Dermis microvascular lymphatic vessel endothelial cell (primary cell): ENCODE measurements around the gene MOB4. TPM values are rescaled to one million over a fixed set of nuclear protein-coding genes. Genes with fewer than 3 reads are reported as not detected.
"Not testable (repeated sequence)": the region's sequence is repeated elsewhere in the genome, so short reads cannot be mapped to it uniquely, and the experiment has no call there.

Experiments used
- DNase-seq, 2 donors: peaks; one replicate each; pipeline versions ENCODE4 v3.0.0 to v3.0.0-alpha.2; 2010; ENCODE audit warnings: low read depth in 2 of 2
- total RNA-seq: library from RNA; depleted of rRNA; stranded (reverse); fragments of >200 nt; gene quantifications from 2 replicates; pipeline ENCODE4 v1.2.1, GENCODE V29; 2014

Gene MOB4
- total RNA-seq, 1 donor from 2014 or later: 28.2 TPM

- not testable (repeated sequence) for DNase-seq
Measured at GRCh38 chr2:197587255-197587654, 71.4 kb downstream of the MOB4 start.

GRCh38 chr2:197591339-197592072 lies 75.6 kb downstream of the MOB4 start:
- no peak for DNase-seq

- no peak for DNase-seq
Measured at GRCh38 chr2:197596766-197597165, 80.9 kb downstream of the MOB4 start.

DNA sequence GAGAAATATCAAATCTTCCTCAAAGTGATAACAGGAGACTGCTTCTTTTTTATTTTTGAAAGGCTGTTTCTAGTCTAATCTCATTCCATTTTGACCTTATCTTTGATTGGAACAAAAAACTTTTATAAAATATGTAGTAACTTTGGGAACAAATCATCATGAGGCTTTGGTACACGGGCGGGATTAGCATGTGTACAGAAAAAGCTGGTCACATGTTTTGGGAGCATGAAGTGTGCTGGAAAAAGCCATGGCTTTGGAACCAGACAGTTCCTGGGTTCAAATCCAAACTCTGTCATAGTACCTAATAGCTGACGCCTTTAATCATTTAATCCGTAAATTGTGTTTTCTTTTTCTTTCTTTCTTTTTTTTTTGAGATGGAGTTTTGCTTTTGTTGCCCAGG lies 81.3 kb downstream of the MOB4 start:
- DNase-seq: no peak

GRCh38 chr2:197598450-197598849 lies 82.6 kb downstream of the MOB4 start:
- DNase-seq: no peak

- DNase-seq: peak; percentile 36 to 41
Measured at GRCh38 chr2:197599285-197599965, 83.6 kb downstream of the MOB4 start.

DNA sequence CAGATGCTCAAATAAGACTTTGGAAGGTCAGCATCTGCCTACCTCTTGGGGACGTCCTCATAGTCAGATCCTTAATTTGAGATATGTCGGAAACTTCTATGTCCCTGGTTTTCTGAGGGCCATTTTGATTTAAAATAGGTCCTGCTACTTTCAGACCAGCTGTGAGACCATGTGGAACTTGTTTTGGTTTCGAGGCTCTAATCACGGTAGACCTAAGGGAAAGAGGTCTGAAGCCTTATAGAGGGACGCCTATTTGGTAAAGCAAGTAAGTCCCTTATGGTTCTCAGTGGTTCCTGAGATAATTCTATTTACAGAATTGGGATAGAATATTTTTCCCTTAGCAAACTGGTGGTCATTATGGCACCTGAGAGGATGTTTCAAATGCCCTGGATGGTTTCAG lies 84.4 kb downstream of the MOB4 start:
- DNase-seq: no peak

DNA sequence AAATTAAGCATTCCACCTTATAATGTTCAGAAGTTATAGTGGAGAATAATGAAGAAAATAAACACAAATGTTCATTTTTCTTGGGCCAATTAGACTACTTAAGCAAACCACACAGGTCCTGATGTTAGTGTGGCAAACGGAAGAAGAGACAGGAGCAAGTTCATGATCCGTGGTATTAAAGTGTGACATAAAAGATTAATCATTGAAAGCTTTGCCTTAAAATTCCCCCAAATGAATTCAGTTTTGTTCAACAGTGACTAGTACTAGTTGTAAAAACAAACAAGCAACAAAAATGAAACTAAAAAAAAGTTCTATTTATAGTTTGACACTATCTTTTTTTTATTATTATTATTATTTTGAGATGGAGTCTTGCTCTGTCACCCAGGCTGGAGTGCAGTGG lies 85.9 kb downstream of the MOB4 start:
- no peak for DNase-seq

Other genes with a start within 250 kb of the MOB4 start
- gene ANKRD44, start 205.3 kb upstream of the MOB4 start, total RNA-seq: 3.6 and 10.4 TPM in 2 replicates
- gene SF3B1, start 81.0 kb upstream of the MOB4 start, total RNA-seq: 140 and 150 TPM in 2 replicates
- gene COQ10B, start 62.5 kb upstream of the MOB4 start, total RNA-seq: 20.5 and 27.8 TPM in 2 replicates
- 92.3 and 136 TPM in 2 replicates for gene HSPD1, start 16.2 kb upstream of the MOB4 start, total RNA-seq
- 30.1 and 63.0 TPM in 2 replicates for gene HSPE1, start 15.7 kb upstream of the MOB4 start, total RNA-seq
- 9.8 and 10.6 TPM in 2 replicates for gene RFTN2, start 159.5 kb downstream of the MOB4 start, total RNA-seq
- 4.1 and 6.8 TPM in 2 replicates for gene MARS2, start 189.3 kb downstream of the MOB4 start, total RNA-seq